Suppressor macrophage (primary cell): ENCODE data around the gene NKD1.
A peak's percentile ranks its signal among the peaks of the same experiment; 100 is the strongest.

Experiments
- DNase-seq, 4 experiments: peaks; one replicate each; pipeline ENCODE4 v3.0.0-alpha.2; 2020 to 2022

Gene NKD1

DNA sequence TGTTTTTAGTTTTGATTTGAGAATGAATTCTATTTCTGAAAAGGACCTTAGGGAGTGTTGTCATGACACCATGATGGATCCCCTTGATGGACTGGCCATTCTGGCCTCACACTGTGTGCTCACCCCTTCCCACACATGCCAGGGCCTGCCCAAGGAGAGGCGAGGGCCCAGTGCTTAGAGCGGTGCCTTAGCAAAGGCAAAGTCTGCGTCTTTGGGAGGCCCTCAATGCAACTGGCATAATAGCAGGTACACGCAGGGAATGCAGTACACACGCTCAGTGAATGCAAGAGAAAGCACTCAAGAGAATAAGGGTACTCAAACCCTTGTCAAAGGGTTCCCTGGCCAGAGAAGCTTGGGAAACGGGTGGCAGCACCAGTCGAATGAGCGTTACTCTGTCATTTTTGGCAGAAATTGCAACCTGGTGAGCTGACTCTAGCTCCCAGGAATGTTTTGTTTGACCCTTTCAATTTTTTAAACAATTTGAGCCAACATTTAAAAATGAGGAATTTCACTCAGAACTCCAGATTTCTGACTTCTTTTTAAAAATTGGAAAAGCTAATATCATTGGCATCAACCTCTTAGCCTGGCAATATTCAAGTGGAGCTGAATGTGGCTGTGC is 32.1 kb downstream of the NKD1 start:
- DNase-seq = no peak

DNA sequence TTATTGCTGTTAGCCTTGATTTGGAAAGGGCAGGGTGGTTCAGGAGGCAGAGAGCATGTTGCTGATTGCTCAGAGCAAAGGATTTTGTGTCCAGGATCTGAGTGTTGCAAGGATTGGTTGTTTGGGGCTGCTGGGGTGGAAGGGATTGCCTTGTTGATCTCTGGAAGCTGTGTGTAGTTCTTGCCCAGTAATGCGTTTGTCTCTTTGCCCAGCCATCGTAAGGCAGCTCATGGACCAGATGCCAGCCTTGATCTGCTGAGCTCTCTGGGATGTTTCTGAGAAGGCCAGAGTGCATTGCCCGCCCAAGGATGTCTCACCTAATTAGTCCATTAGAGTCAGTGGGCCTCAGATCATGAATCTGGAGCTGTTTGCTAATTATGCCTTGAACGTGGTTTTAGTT is 33.6 kb downstream of the NKD1 start:
- DNase-seq = no peak

DNA sequence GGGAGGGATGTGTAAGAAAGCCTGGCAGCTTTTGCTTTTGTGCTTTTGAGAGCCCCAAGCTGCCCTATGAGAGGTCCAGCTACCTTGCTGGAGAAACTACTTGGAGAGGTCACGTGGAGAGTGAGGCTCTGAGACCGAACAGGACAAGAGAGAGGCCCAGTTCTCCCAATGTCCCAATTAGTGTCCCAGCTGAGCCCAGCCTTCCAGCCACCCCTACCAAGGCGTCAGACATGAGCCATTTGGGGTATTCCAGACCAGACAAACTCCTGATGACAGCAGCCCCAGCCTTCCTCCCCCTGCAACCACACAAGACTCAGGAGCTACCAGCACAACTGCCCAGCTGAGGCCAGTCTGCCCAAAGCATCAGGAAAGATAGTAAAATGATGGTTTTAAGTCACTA is 35.0 kb downstream of the NKD1 start:
- no peak for DNase-seq

DNA sequence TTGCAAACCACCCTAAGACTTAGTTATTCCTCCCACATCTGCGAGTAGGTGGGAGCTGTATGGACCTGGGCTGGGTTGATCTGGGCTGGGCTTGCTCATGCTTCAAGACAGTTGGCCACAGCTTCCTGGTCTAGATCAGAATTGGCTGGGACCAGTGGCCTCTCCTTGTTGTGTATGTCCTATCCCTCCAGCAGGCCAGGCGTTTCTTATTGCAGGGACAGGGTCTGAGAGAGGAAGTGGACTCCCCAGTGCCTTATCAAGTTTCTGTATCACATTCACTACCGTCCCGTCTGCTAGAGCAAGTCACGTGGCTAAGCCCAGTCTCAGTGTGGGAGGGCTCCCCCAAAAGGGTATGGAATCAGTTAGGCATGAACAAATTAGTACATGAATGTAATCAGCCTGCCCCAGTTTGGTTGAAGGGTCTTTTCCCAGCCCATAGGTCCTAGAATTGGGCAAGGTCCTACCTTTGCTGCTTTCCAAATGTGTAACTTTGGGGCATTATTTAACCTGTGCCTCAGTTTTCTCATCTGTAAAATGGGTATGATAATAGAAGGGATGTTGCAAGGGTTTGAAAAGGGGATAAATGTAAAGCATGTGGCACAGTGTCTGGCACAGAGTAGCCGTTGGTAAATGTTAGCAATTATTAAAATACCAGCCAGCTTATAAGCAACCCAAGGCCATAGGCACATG is 36.0 kb downstream of the NKD1 start:
- DNase-seq = peak; percentile 58 to 82 (median 75)

DNA sequence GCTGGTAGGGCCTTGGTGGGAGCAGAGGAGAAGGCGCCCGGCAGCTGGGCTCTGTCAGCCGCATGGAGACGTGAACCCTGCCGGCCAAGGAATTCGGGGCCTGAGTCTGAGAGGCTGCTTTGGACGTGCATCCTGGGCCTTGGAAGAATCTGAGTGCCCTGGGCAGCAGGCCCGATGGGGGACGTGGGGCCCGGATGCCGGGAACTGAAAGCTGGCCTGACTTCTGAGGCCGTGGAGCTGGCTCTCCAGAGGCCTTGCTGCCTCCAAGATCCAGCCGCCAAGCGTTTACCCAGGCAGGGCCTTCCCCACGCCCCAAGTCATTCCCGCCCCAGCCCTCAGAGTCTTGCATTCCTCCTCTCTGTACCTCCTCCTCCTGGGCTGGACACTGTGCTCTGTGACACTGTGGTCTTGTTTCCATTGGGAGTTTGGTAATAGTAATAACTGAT is 37.2 kb downstream of the NKD1 start:
- DNase-seq = no peak

DNA sequence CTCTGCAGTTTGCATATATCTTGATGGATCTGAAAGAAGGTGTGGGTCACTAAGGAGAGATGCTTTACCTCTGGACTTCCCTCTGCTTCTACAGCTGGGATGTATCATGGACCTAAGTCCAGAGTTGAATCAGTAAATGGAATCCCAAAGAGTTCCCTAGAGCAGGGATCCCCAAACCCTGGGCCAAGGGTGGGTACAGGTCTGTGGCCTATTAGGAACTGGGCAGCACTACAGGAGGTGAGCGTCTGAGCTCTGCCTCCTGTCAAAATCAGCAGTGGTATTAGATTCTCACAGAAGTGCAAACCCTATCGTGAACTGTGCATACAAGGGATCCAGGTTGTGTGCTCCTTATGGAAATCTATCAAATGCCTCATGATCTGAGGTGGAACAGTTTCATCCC is 39.3 kb downstream of the NKD1 start:
- no peak for DNase-seq

DNA sequence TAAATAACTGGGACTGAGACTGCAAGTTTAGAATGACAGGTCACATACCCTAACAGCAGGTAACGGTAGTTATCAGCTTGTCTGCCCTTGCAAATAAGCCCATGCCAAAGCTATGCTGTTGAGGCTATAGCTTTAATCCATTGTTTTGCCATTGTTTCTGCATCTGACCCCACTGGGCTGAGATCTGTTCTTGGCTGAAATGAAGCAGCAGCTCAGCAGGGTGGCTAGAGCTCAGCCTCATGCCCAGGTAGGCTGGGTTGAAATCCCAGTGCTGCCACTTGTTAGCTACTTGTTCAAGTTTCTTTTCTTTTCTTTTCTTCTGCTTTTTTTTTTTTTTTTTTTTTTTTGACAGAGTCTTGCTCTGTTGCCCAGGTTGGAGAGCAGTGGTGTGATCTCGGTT is 40.1 kb downstream of the NKD1 start:
- DNase-seq = no peak

DNA sequence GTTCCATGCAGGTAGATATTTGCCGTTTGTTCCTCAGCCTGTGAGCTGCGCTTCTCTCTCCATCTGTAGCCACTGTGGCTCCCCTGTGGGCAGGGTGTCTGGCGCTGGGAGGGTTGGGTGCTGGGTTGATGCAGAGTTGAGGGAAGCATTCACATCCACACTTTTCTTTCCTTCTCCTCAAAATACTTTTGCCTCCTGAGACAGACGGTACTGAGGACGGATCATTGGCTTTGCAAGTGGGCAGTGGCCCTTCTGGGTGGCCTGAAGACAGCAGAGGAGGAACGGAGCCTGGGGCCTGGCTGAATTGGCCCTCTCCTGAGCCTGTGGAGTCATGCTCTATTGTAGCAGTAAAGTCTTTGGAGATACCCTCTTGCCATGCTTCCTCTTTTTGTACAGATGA is 43.0 kb downstream of the NKD1 start:
- DNase-seq = no peak

DNA sequence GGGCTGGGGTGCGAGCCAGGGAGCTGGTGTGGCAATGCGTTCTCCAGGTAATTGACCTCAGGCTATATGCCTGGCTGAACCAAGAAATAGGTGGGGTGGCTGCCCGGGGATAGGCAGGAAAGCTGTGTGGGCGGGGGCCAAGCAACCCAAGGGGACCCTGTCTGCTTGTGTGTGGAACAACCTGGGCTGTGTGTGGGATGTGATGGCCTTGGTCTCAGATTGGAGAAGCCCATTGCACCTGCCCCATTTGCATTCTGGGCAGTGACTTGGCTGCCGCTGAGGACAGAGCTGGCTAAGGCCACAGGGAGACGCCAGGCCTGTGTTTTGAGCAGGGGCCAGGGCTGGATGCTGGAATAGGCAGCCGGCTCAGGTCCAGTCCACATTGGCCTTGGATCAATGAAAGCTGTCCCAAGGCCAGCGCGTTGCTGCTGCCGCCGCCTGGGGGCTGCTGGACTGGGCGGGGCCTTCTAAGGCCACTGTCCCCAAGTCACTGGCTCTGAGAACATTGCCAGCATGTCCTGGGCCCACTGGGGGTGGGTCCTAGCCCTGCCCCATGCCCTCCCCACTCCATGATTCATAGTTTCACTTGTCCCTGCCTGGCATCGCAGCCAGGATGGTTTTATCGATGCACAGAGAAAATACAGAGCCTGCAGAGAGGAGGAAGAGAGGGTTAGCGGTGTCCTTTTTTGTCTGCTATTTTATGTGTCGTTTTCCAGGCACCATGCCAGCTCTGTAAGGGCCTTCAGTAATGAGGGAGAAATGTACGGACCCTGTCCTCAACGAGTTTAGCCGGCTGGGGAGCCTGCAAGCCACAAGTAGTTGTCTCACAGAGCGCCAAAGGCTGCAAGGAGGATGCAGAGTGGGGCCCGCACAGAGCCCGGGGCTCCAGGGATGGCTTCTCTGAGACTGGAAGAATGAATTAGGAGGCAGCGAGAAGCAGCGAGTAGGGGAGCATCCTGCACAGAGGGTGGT is 43.9 kb downstream of the NKD1 start:
- no peak for DNase-seq

DNA sequence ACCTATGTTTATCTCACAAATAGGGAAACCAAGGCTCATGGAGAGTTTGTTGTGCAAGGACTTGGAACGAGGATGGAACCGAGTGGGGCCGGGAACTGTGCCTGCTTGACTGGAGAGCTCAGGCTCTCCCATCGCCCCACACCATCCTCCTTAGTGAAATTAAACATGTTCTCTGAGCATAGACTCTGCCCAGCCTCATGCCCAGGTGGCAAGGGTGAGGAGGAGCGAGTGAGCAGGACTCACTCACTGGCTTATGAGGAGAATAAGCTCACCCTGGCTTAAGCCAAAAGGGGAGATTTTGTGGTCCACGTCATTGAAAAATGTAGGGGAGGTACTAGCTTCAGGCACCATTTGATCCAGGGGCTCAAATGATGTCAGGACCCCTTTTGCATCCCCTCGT is 44.8 kb downstream of the NKD1 start:
- no peak for DNase-seq

DNA sequence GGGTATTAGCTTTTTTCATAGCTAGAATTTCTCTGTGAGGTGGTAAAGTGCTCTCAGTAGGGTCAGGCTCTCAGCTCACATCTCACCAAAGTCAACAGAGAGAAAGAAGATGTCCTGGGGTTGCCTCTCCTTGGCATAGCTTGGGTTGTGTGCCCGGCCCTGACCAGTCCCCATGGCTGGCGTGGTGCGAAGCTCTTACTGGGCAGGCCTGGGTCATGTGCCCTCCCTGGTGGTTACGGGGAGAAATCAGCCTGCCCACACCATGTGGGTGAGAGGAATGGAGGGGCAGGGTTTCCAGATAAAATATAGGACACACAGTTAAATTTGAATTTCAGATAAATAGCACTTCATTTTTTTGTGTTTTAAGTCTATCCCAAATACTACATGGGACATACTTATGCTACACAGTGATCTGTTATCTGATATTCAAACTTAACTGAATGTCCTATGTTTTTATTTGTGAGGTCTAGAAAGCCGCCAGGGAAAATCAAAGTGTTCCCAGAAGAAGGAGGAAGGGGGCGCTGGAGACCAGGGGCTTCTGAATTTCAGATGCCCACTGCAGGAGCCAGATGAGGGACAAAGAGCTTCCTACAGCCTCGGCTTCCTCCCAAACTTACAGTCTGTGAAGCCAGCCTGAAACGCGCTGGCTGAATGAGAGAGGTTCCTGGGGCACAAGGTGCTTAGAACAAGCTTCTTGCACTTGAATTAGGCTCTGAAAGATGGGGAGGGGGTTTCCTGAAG is 45.4 kb downstream of the NKD1 start:
- peak in 3 of 4 experiments; percentile 16 to 30 (median 26) for DNase-seq

DNA sequence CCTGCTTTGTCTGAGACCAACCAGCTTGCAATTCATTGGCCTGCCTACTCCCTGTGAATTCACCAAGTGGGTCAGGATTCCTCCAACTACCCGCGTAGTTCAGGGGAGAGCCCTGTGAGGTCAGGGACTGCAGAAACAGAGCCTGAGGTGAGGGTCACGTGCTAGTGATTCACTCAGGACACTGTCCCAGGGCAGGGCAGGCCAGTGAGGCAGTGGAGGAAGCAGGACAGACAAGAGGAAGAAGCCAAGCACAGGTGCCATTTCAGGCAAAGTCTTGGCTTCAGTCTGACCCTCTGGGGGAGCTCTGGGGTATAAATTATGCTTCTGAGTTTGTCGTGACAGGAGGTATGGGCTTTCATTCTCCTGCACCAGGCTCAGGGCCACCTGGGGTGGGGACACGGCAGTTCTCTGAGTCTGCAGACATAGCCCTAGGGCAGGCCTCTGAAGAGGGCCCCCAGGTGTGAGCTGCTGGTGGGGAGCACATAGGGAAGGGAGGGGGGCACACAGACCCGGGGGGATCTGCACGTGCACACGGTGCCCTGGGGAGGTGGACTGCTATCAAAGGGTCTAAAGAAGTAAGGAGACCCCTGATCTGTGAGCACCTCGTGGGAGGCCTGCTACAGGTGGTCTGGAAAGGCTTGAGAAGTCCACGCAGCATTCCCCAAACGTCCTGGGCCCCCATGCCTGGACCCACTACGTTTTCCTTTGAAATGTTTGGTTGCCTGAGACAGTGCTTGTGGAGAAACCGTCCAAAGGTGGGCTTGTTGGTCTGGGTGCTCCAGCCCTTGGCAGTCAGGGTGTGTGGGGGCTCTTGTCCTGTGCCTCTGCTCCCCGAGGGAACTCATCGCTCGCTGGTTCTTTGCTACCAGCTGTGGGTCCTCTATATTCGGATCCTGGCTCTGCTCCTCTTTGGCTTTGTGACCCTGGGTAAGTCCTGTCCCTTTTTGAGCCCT is 46.4 kb downstream of the NKD1 start:
- DNase-seq = peak; percentile 27 to 62 (median 46)

DNA sequence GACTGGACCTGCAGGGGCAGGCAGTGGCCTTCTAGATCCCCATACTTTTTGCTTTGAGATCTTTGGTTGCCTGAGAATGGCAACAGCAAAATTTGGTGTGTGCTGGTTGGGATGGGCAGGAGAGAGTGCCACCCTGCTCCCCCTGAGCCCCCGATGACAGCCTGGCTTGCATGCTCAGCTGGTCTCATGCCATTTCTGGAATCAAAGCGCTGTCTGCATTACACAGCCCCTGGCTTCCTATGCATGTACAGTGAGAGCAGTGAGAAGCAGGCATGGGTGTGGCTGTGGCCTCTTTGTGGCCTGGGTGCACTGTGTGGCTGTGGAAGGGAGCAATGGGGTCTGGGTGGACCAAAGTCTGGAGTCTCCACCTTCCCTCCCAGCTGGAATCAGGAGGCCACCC is 47.7 kb downstream of the NKD1 start:
- no peak for DNase-seq

DNA sequence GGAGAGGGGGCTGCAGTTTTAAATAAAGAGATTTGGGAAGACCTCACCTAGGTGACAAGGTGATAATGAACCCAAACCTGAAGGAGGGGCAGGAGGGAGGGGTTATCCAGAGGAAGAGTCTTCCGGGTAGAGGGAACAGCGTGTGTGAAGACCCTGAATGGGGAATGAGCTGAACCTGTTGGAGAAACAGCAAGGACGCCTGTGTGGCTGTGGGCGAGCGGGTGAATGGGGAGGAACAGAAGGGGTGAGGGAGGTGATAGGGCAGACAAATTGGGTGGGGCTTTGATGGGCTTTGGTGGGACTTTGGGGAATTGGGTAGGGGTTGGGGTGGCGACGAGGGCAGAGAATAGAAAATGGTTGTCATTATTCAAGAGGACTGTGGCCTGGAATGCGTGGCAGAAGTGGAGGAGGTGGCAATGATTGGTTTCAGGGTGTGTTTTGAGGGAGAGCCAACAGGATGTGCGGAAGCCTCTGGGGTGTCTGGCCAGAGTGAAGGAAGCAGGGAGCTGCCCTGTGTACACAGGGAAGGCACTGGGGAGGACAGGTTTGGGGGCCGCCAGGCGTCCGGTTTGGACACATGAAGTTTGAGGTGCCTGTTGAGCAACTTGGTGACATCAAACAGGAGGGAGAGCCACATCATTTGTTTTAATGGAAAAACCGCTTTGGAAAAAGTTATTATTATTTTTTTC is 48.7 kb downstream of the NKD1 start:
- DNase-seq = no peak

DNA sequence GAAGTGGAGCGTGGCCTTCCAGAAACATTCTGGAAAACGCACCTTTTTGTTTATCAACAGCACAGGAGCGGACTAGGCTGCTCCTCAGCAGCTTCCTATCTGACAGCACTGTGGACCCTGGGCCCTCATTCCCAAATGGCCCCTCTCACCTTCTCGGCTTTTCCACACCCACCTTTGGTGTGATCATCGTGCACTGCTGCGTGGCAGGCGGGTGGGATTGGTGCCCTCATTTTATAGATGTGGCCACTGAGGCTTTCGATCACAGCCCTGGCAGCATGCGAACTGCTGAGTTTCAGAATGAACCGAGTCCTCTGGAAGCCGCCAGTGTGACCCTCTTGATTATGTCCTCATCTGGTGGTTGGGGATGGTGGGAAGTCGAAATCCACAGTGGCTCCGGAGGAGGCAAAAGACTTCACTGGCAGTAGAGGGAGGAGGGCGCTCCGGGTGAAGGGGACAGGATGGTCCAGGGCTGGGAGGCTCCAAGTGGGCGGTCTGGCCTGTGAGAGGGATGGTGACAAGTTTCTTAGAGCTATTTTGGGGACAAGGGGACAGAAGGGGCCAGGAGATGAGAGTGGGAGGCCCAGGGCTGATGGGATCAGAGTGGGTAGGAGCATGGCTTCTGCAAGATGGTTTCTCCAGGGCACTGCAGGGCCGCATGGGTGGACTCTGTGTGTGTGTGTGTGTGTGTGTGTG is 49.5 kb downstream of the NKD1 start:
- no peak for DNase-seq

DNA sequence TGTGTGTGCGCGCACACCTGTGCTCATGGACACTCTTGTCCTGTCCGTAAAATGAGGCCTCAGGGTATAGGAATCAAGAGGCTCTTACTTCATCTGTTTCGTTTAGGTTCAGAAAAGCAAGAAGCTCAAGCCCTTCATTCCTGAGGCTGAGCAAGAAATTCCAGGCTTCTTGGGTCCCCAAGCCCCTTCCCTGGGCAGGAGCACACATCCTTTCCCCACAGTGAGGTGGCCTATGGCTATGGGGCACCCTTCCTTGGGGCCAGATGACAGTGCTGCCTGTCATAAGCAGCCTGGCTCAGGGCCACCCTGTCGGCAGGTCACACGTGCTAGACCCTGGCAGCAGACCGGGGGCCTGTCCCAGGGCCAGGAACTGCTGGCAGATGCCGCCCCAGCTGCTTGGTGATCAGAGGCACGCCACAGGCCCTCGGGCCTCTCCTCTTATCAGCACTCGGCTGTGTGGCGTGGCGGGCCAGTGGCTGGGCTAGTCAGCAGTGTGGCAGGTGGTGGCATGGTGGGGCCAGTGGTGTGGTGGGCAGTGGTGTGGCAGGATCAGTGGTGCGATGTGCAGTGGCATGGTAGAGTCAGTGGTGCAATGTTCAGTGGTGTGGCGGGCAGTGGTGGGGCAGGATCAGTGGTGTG is 50.2 kb downstream of the NKD1 start:
- no peak for DNase-seq

DNA sequence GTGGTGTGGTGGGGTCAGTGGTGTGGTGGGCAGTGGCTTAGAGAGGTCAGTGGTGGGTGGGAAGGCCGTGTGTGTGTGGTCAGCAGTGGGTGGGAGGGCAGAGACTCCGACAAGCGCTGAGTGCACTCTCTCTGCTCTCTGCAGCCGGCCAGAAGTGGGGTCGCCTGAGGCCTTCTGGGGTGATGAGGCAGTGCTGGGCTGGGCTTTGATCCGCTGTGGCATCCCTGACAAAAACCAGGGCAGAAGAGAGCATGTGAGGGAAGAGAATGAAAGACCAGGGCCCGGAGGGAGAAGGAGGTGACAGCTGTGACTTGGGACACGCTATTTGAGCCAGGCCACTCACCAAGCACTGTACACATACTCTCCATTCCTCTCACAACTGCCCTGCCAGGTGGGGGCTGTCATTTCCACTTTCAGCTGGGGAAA is 50.8 kb downstream of the NKD1 start:
- DNase-seq = no peak

DNA sequence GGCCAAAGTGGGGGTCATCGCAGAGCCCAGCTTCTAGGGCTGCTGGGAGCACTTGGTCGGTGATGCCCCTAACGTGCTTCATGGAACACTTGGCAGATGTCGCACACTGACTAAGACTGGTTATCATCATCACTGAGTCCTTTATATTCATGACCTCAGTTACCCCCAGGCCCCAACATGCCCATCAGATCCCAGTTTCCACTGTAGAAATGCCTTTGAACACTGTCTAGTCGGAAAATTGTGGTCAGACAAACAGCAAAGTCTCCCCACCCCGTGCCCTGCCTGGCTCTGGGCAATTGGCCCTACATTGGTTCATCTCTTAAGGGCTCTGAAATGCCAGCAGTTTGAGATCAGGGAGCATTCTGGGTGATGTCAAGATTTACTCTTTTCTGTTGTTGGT is 51.3 kb downstream of the NKD1 start:
- DNase-seq = no peak

DNA sequence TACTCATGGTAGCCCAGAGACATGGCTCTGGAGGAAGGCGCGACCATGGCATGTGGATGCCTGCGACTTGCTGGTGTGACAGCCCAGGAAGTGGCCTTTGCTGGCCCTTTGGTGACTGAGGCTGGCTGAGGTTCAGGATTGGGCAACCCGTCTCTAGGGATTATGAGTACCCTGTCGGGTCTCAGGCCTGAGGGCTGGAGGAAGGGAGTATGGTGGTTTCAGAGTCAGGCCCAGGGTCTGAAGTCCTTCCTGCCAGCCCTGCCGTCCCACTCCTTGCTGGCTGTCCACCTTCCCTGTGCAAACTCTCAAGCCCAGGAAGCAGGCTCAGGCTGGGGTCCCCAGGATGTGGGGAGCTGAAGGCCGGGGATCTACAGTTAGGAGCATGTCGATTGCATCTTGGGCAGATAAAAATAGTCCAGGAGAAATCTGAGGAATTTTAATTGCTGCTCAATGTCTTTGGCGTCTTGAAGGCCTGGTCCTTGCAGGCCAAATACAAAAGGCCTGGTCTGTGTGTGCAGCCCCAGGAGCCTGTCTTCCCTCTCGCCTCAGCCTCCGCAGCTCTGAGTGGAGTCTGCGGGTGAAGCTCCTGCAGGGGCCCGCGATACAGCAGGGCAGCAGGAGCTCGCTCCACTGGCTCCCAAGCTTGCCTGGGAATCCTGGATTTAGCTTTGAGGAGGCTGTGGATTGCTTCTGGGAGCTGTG is 52.5 kb downstream of the NKD1 start:
- DNase-seq = peak in 1 of 4 experiments; percentile 15
